IMR-90 (cell line): ENCODE results near the gene OPRL1. TPM values are rescaled to one million over a fixed set of nuclear protein-coding genes. Genes with fewer than 3 reads are reported as not detected.

Experiments
- ATAC-seq: fragments of 200-7000 bp; cut with Tn5 transposase; 2 replicates; pipeline ENCODE4 v1.9.1; 2020; ENCODE audit warnings: low read depth, mild to moderate bottlenecking, moderate library complexity
- BruUV-seq: library from RNA; stranded (reverse); fragments of 400-500 nt; replicated peaks from 2 replicates; lab custom pipeline; 2021; lab: Mats Ljungman, UMichigan
- CTCF ChIA-PET: fragments of 300-600 bp; formaldehyde crosslinking; extraction: SDS; loops from one replicate; lab custom pipeline; 2021; ENCODE audit warnings: antibody characterized with exemption; lab: Yijun Ruan, JAX
- POLR2A ChIA-PET: fragments of 300-600 bp; sonication (Branson Sonifier 250); formaldehyde crosslinking; loops from one replicate; lab custom pipeline; 2022; ENCODE audit warnings: antibody characterized with exemption; ENCODE audit not compliant: unreplicated experiment; lab: Charles Lee
- DNase-seq: peaks from one replicate; pipeline ENCODE4 v3.0.0; 2013
- H2AFZ ChIP-seq: replicated peaks from 2 replicates; pipeline ENCODE3; 2013; ENCODE audit warnings: low read length, mild to moderate bottlenecking; ENCODE audit not compliant: poor library complexity
- H2AK5ac ChIP-seq: 2 replicates; pipeline ENCODE4 v1.6.1; 2013; ENCODE audit warnings: low read depth, low read length, inconsistent platforms
- H2AK9ac ChIP-seq: replicated peaks from 2 replicates; pipeline ENCODE3; 2013; ENCODE audit warnings: mild to moderate bottlenecking, low read depth, low read length, moderate library complexity; ENCODE audit not compliant: poor library complexity
- H2BK120ac ChIP-seq: 2 replicates; pipeline ENCODE4 v1.6.1; 2013; ENCODE audit warnings: low read depth, low read length, inconsistent platforms
- H2BK15ac ChIP-seq: 3 replicates; pipeline ENCODE4 v1.6.1; 2013; ENCODE audit warnings: low read depth, low read length, inconsistent platforms
- H2BK20ac ChIP-seq: 2 replicates; pipeline ENCODE4 v1.6.1; 2013; ENCODE audit warnings: low read depth, mild to moderate bottlenecking, inconsistent platforms, low read length, moderate library complexity
- H2BK5ac ChIP-seq: 2 replicates; pipeline ENCODE4 v1.6.1; 2013; ENCODE audit warnings: mild to moderate bottlenecking, low read depth, low read length, inconsistent platforms; ENCODE audit not compliant: poor library complexity, severe bottlenecking
- H3K14ac ChIP-seq: replicated peaks from 2 replicates; pipeline ENCODE4 v1.6.1; 2013; ENCODE audit warnings: low read depth, low read length, inconsistent platforms
- H3K18ac ChIP-seq: 2 replicates; pipeline ENCODE4 v1.6.1; 2013; ENCODE audit warnings: low read depth, low read length, control low read depth
- H3K23ac ChIP-seq: 2 replicates; pipeline ENCODE4 v1.6.1; 2013; ENCODE audit warnings: low read depth, low read length, inconsistent platforms
- H3K27ac ChIP-seq: 2 replicates; pipeline ENCODE4 v1.5.1; 2013; ENCODE audit warnings: mild to moderate bottlenecking, control low read depth, low read length; ENCODE audit not compliant: insufficient read depth
- H3K27me3 ChIP-seq: 2 replicates; pipeline ENCODE4 v1.6.1; 2013; ENCODE audit warnings: low read length; ENCODE audit not compliant: control insufficient read depth, insufficient read depth
- H3K36me3 ChIP-seq: 2 replicates; pipeline ENCODE4 v1.6.1; 2013; ENCODE audit warnings: low read length, mixed read lengths; ENCODE audit not compliant: control insufficient read depth, insufficient read depth
- H3K4ac ChIP-seq: 2 replicates; pipeline ENCODE4 v1.6.1; 2013; ENCODE audit warnings: low read depth, low read length, inconsistent platforms
- H3K4me1 ChIP-seq: 2 replicates; pipeline ENCODE4 v1.6.1; 2013; ENCODE audit warnings: low read length, mixed read lengths; ENCODE audit not compliant: control insufficient read depth, insufficient read depth
- H3K4me2 ChIP-seq: 2 replicates; pipeline ENCODE4 v1.6.1; 2013; ENCODE audit warnings: low read depth, mild to moderate bottlenecking, control low read depth, low read length, moderate library complexity
- H3K4me3 ChIP-seq: 2 replicates; pipeline ENCODE4 v1.5.1; 2013; ENCODE audit warnings: low read depth, mild to moderate bottlenecking, control low read depth, low read length, moderate library complexity; ENCODE audit not compliant: insufficient read depth
- H3K56ac ChIP-seq: 2 replicates; pipeline ENCODE4 v1.6.1; 2013; ENCODE audit warnings: low read length, inconsistent platforms; ENCODE audit not compliant: insufficient read depth; ENCODE audit errors: extremely low read depth
- H3K79me1 ChIP-seq, 2 experiments: 2 replicates each; pipeline ENCODE4 v1.6.1; 2013; ENCODE audit warnings: low read length in 2 of 2, inconsistent platforms in 1 of 2, low read depth in 1 of 2
- H3K9ac ChIP-seq: 2 replicates; pipeline ENCODE4 v1.6.1; 2013; ENCODE audit warnings: low read depth, low read length, control low read depth
- H3K9me1 ChIP-seq: 2 replicates; pipeline ENCODE4 v1.6.1; 2013; ENCODE audit warnings: low read length, inconsistent platforms; ENCODE audit not compliant: insufficient read depth
- H3K9me3 ChIP-seq: 2 replicates; pipeline ENCODE4 v1.6.1; 2013; ENCODE audit warnings: low read length; ENCODE audit not compliant: control insufficient read depth, insufficient read depth
- H4K20me1 ChIP-seq: 2 replicates; pipeline ENCODE4 v1.6.1; 2013; ENCODE audit warnings: low read length, inconsistent platforms; ENCODE audit not compliant: insufficient read depth
- H4K5ac ChIP-seq: 2 replicates; pipeline ENCODE4 v1.6.1; 2013; ENCODE audit warnings: mild to moderate bottlenecking, low read depth, low read length, control low read depth
- H4K8ac ChIP-seq, 2 experiments: 2 replicates each; pipeline ENCODE4 v1.6.1; 2013; ENCODE audit warnings: low read depth in 2 of 2, low read length in 2 of 2, control low read depth in 1 of 2, inconsistent platforms in 1 of 2
- H4K91ac ChIP-seq: 2 replicates; pipeline ENCODE4 v1.6.1; 2013; ENCODE audit warnings: low read depth, low read length, inconsistent platforms; ENCODE audit not compliant: insufficient read depth
- CEBPB ChIP-seq: IDR thresholded peaks from 2 replicates; pipeline ENCODE4 v1.6.1; 2012; ENCODE audit warnings: low read depth, low read length, improper control_type of control experiment
- MAFK ChIP-seq: IDR thresholded peaks from 2 replicates; pipeline ENCODE4 v1.6.1; 2012; ENCODE audit warnings: low read depth, low read length, improper control_type of control experiment
- RAD21 ChIP-seq: IDR thresholded peaks from 2 replicates; pipeline ENCODE4 v1.6.1; 2012; ENCODE audit warnings: low read length, improper control_type of control experiment
- RCOR1 ChIP-seq: IDR thresholded peaks from 2 replicates; pipeline ENCODE4 v1.6.1; 2012; ENCODE audit warnings: mild to moderate bottlenecking, low read length, improper control_type of control experiment; ENCODE audit not compliant: insufficient replicate concordance
- WGBS, 2 experiments: methylation state at CpG; one replicate each; pipeline versions ENCODE4 v1.1.5 to v1.1.7; 2013; ENCODE audit warnings: missing lambda C conversion rate in 2 of 2; ENCODE audit not compliant: insufficient read length in 1 of 2; ENCODE audit errors: extremely low coverage in 2 of 2; 5-methylcytosine and 5-hydroxymethylcytosine counted together
- dilution Hi-C: fragments of 300-500 bp; cut with HindIII; formaldehyde crosslinking; loops from one replicate; pipeline ENCODE4 v1.14.3; 2018; ENCODE audit warnings: low sequenced_read_pairs; ENCODE audit not compliant: unreplicated experiment
- in situ Hi-C: fragments of 300-500 bp; cut with MboI; formaldehyde crosslinking; loops from 3 replicates; pipeline ENCODE4 v1.14.3; 2019; ENCODE audit warnings: low sequenced_read_pairs, inconsistent platforms, mixed read lengths
- intact Hi-C: fragments of 100-400 bp; cut with micrococcal nuclease; formaldehyde crosslinking; loops from 2 replicates; pipeline ENCODE4 v1.10.0; 2022
- polyA plus RNA-seq, 3 experiments: library from polyadenylated mRNA; depleted of rRNA; stranded (reverse); fragments of >200 nt; gene quantifications; 2 replicates each; pipeline ENCODE4 v1.2.3, GENCODE V29; 2012; ENCODE audit warnings: low replicate concordance in 1 of 3
- total RNA-seq: library from RNA; depleted of rRNA; stranded (reverse); fragments of >200 nt; gene quantifications from 2 replicates; pipeline ENCODE4 v1.2.3, GENCODE V29; 2012

Gene OPRL1
- total and polyA plus RNA-seq, 2 of the 4 experiments (the other 2 are of a cell fraction) = 0.36 to 1.2 TPM

DNA sequence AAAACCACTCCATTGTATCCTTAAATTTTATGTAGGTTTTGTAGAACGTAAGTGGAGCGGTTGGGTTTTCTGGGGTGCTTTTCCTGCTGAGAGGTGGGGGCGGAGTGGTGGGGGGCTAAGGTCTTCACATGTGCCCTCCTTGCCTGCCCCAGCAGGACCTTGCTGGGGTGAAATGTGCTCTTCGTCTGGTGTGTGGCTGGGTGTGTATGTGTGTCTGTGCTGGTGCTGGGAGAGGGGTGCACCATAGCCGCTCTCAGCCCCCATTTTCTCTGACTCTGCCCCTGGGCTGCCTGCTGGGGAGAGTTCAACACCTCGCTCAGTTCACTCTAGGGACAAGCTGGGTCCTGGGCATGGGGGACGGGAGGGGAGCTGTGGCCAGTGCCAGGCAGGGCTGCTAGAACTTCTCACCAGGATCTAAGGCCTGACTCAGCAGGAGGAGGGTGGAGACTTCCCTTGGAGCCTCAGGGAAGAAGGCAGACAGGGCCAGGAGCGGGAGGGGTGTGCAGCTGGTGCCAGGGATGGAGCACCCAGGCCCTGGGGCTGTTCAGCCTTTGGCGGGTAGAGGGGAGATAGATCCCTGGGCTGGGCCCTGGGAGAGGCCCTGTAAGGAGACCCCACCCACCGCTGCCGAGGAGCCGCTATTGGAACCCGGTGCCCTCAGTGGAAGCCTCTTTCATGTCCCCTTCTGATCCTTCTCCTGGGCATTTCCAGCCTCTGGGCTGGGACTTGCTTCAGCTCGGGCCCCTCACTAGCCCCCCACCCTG is 35.2 kb upstream of the OPRL1 start:
- ATAC-seq (peak; percentile 77), DNase-seq (peak; percentile 37)
- Histone ChIP-seq H3K27me3 (peaks cover 68% of the 10 kb centered on the region), H2AK5ac (no peak overlapping the region), H2BK5ac (no peak overlapping the region), H3K4me3 (no peak overlapping the region), H3K4ac (no peak overlapping the region), H3K4me1 (peaks cover 2% of the 10 kb centered on the region; the same call in 1 of the 2 replicates), H3K9ac (no peak overlapping the region), H3K79me1 (no peaks in the 10 kb centered on the region), H4K91ac (no peak overlapping the region), H3K9me1 (no peaks in the 10 kb centered on the region), H3K36me3 (no peaks in the 10 kb centered on the region), H3K23ac (no peak overlapping the region), H2BK15ac (no peak overlapping the region), H2BK120ac (no peak overlapping the region), H3K9me3 (no peaks in the 10 kb centered on the region), H4K8ac (no peak overlapping the region), H3K18ac (no peak overlapping the region), H3K27ac (no peak overlapping the region), H2AK9ac (peak overlapping the region; percentile 57), H4K5ac (no peak overlapping the region), H3K56ac (no peak overlapping the region), H4K20me1 (no peaks in the 10 kb centered on the region; the same call in 1 of the 2 replicates), H2BK20ac (no peak overlapping the region), H2AFZ (peak overlapping the region; percentile 40), H3K4me2 (no peak overlapping the region), H3K14ac (no peak overlapping the region)
- 75% methylated on average over 5 of the region's 14 CpGs; no CpG with 5 or more reads in 1 of the 2 experiments for WGBS, 2 experiments
- dilution Hi-C loops = no loop called here
- ChIA-PET POLR2A (no interaction called here), CTCF (no interaction called here)
- in situ Hi-C loops = no loop called here
- TF ChIP-seq MAFK = peak; percentile 55
- no peak for TF ChIP-seq RCOR1
- TF ChIP-seq CEBPB = no peak
- no peak for TF ChIP-seq RAD21
- BruUV-seq = no TSS peak
- intact Hi-C loops = no loop called here
